D341Med (cell line): ENCODE measurements around the gene SSX2.
"Not testable (repeated sequence)": the region's sequence is repeated elsewhere in the genome, so short reads cannot be mapped to it uniquely, and the experiment has no call there.

Experiments used
- DNase-seq: peaks from one replicate; pipeline ENCODE4 v3.0.0; 2012; ENCODE audit warnings: low spot score

SSX2 gene

GRCh38 chrX:52707078-52707477 lies at the start of gene SSX2:
Gene SSX2 (minus strand): TSS chrX:52707178. CDS start chrX:52705749, 1,429 bp downstream.
- DNase-seq: not testable (repeated sequence)

- DNase-seq: not testable (repeated sequence)
These were observed 44.0 kb upstream of the SSX2 start, which contains the start of gene SSX2B for GRCh38 chrX:52750952-52751351. Gene SSX2B (plus strand): TSS chrX:52751252. CDS start chrX:52752681, 1,429 bp downstream.

GRCh38 chrX:52692034-52692433 lies 14.9 kb downstream of the SSX2 start:
- not testable (repeated sequence) for DNase-seq

- DNase-seq: not testable (repeated sequence)
These were observed 44.8 kb downstream of the SSX2 start for GRCh38 chrX:52662218-52662617.

- DNase-seq: not testable (repeated sequence)
These were observed 51.5 kb downstream of the SSX2 start for GRCh38 chrX:52655475-52655874.

- DNase-seq: not testable (repeated sequence)
These were observed 52.2 kb downstream of the SSX2 start, which contains the start of gene SSX7 for GRCh38 chrX:52654800-52655199. Gene SSX7 (minus strand): TSS chrX:52654900. CDS start chrX:52653472, 1,428 bp downstream.

- DNase-seq: not testable (repeated sequence)
These were observed 56.3 kb downstream of the SSX2 start for GRCh38 chrX:52650676-52651075.

GRCh38 chrX:52648956-52649355 lies 58.0 kb downstream of the SSX2 start:
- DNase-seq: not testable (repeated sequence)
